HG02763 (cell line): ENCODE measurements around the gene STYK1.
"Not testable (repeated sequence)": the region's sequence is repeated elsewhere in the genome, so short reads cannot be mapped to it uniquely, and the experiment has no call there.

Source experiments
- ATAC-seq: cut with Tn5 transposase; IDR thresholded peaks from one replicate; pipeline ENCODE4 v1.9.1; 2021; ENCODE audit warnings: mild to moderate bottlenecking, moderate library complexity; ENCODE audit not compliant: unreplicated experiment

The STYK1 gene

DNA sequence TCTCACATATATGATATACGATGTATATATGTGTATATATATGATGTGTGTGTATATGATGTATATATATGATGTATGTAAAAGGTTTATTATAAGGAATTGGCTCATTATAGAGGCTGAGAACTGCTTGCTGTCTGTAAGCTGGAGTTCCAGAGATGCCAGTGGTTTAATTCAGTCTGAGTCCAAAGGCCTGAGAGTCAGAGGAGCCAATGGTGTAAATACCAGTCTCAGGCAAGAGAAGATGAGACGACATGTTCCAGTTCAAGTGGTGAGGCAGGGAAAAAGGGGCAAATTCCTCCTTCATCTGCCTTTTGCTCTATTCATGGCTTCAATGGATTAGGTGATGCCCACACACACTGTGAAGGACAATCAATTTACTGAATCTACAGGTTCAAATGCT, 17.1 kb upstream of the STYK1 start:
- ATAC-seq, result no peak

DNA sequence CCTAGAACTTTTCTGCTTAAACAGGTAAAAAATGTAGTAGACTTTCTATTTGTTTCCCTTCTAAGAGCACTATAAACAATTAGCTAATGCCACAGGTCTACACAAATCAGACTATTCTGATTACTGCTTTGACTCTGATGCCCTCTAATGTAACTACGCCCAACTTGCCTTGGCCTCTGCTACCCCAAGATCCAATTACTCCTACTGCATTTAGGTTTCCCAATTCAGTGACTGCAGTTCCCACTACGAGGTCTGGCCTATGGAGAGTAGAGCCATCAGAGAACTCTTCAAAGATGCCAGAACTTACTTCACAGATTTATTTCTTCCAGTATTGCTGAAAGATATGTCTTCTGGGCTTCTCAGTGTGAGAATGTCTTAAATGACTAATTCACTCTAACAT, 15.3 kb upstream of the STYK1 start:
- ATAC-seq, result no peak

DNA sequence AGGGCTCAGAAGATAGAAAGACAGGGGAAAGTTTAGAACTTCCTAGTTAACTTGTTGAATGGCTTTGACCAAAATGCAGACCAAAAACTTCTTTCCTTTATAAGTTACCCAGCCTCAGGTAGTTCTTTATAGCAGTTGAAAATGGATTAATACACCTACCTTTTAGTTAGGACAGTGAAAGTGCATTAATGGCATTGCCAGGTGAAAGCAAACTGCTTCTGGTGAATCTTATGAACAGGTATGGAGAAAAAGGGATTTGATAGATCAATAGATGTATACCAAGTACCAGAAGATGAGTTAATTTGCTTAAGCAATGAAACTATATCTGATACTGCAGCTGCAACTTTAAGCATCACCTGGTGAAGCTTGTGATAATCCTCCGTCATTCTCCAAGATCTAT, 14.2 kb upstream of the STYK1 start:
- ATAC-seq, result no peak

DNA sequence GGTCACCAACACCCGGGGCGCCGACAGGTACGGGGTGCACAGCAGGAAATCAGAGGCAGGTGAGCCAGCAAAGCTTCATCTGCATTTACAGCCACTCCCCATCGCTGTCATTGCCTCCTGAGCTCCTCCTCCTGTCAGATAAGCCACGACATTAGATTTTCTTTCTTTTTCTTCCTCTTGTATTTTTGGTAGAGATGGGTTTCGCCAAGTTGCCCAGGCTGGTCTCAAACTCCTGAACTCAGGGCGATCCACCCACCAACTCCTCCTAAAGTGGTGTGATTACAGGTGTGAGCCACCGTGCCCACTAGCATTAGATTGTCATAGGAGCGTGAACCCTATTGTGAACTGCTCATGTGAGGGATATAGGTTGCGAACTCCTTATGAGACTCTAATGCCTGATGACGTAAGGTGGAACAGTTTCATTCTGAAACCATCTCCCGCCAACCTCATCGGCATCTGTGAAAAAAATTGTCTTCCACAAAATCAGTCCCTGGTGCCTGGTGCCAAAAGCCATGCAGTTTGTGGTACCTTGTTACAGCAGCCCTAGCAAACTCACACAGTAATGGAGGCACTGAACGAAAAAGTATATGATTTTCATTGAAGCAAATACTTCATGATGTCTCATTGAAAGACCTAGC, 1.5 kb downstream of the STYK1 start:
- ATAC-seq, result no peak

DNA sequence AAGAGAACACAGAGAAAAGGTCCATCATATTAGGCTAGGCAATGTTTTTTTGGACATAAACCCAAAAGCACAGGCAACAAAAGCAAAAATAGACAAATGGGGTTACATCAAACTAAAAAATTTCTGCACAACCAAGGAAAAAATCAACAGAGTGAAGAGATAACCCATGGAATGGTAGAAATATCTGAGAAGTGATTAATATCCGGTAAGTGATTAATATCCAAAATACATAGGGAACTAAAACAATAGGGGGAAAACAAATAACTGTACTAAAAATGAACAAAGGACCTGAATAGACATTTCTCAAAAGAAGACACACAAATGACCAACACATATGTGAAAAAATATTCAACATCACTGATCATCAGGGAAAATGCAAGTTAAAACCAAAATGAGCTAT, 4.3 kb downstream of the STYK1 start:
- no peak for ATAC-seq

- ATAC-seq, result no peak
Measured at GRCh38 chr12:10668526-10668925, 5.3 kb downstream of the STYK1 start.

DNA sequence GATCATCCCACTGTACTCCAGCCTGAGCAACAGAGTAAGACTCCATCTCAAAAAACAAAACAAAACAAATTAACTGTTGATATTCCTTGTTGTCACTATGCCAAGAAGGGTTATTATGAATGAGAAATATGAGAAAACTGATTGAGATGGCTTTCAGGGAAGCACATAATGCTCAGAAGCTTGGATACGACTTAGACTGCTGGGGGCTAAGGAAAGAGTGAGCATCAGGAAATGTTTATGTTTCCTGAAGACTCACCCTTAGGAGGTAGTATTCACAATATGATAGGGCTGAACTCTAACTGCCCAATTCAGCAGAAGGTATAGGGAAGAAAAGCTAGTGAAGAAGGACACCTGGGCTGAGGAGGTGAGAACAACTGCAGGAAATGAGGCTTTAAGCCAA, 6.3 kb downstream of the STYK1 start:
- no peak for ATAC-seq

DNA sequence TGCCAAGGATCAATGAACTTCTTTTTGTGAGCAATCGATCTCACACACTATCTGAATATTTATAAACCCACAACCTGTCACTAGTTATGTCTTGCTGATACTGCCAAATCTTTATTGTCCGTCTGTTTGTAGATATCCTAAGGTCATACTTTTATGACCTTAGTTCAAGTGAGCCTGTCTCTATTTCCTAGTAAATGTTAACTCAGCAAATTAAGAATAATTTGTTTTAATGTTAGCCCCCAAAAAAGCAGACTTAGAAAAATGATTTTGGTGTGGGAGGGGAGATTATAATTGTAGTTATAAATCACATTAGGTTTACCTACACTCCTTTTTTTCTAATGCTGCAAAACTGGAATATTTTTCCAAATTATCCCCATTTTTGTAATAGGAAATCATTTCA, 9.4 kb downstream of the STYK1 start:
- no peak for ATAC-seq

- no peak for ATAC-seq
Measured at GRCh38 chr12:10663869-10664268, 10.0 kb downstream of the STYK1 start.

- no peak for ATAC-seq
Measured at GRCh38 chr12:10661338-10661737, 12.5 kb downstream of the STYK1 start.

DNA sequence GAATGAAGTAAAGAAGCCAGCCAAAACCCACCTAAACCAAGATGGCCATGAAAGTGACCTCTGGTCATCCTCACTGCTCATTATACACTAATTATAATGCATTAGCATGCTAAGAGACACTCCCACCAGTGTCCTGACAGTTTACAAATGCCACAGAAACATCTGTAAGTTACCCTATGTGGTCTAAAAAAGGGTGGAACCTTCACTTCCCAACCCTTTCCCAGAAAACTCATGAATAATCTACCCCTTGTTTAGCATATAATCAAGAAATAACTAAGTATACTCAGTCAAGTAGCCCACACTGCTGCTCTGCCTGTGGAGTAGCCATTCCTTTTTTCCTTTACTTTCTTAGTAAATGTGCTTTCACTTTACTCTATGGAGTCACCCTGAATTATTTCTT, 19.8 kb downstream of the STYK1 start:
- no peak for ATAC-seq

DNA sequence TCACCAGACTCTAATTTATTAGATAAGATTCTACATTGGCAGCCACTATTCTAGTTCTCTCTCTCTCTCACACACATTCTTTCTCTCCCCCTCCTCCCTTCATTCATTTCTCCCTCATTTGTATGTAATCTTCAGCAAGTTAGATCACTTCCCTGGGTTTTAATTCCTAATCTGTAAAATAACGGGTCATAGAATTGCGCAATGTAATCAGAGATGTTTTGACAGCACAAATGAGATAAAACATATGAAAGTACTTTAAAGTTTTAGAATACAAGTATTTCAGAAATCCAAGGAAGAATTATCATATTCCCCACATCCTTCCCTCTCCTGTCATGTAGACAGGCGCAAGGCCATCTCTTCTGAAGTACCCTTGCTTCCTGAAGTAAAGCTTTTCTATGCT, 21.7 kb downstream of the STYK1 start:
- no peak for ATAC-seq

GRCh38 chr12:10646576-10646975, 27.3 kb downstream of the STYK1 start:
- not testable (repeated sequence) for ATAC-seq

- ATAC-seq, result no peak
Measured at GRCh38 chr12:10645910-10646309, 27.9 kb downstream of the STYK1 start.

DNA sequence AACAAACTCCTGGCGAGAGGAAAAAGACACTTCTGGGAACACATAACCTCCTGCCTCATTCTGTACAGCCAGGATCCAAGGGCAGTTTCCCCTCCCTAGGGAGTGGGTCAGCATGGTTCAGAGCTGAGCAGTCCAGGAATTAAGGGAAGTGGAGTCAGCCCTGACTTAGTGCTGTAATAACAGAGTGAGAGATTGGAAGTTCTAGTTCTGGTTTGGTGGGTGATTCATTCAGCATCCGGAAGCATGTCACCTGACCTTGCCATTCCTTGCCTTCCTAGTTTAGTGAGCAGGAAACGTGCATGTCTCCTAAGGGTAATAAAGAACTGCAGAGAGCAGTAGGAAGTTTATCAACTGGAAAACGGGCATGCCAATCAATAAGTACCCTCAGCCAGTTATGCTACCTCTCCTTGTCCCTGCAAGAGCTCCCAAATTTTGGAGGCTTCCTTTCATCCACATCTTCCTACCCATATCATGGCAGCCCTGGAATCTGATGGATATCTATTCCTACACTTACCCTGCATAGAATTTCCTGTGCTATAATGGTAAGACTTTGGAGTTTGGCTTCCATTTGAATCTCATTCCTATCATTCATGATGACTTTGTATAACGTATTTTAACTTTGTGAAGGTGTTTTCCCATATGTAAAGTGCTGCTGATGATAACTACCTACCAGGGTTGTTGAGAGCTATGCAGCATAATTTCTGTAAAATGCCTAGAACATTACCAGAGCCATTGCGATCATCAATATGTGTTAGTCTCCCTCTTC, 31.9 kb downstream of the STYK1 start:
- ATAC-seq, result no peak

DNA sequence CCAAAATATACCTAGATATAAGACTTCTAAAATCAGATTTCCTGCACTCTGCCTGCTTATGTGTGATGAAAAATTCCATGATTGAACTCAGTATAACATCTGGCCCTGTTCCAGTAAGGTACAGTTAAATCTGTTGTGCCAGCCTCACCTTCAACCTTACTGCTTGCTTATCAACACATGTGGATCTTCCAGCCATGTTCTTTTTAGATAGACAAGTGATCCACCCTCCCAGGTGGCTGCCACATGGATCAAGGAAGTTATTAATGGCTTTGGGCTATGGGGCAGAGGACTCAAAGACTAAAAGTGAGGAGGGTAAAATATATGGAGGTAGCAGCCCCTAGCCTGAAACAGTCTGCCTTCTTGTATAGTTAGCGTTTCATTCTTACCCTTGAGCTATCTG, 35.1 kb downstream of the STYK1 start:
- no peak for ATAC-seq

DNA sequence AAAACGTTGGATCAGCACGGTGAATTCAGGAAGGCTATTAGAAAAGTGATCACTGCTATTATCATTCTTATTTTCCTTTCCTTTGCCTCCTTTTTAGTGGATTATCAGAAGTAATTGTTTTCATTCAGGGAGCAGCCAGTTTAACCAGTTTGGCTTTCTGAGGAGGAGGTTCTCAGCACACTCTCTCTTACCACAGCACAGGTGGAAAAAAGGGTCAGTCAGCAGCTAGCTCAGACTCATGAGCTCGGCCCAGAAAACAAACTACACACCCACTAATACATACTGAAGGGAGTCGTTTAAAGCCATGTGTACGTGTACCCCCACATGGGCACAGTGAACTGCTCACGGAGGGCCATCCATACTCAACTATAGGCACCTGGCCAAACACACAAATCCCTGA, 37.2 kb downstream of the STYK1 start:
- ATAC-seq, result no peak

- ATAC-seq, result no peak
Measured at GRCh38 chr12:10636124-10636523, 37.7 kb downstream of the STYK1 start.

DNA sequence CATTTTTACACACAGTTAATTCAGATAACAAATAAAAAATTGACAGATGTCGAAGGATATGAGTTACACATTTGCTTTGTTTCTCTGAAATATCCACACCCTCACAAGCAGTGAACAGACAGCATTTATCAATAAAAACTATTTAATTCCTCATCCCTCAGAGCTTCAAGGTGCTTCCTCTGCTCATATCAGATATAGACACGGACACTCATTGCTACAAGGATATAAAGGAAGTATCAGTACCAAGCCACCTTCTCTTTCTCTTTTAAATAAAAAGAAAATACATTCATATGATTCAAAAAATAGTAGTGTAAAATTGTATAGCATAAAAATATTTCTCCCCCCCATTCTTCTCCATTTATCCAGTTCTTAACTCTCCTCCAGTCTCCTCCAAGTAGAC, 38.5 kb downstream of the STYK1 start:
- no peak for ATAC-seq

DNA sequence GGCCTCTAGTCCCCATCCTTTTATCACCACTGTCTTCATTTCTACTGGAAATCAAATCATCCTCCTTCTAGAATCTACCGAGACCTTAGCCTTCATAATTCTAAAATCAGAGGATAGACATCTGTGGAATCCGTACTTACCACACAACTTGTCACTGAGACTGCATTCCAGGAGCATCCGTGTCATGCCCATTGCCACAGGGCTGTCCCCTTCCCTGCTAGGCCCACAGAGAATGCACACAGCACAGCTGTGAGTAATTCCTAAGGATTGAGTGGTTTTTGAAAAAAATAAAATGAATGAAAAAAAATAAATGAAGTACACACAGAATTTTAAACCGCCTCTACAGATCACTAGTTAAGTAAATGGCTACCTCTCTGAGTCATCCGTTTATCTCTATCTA, 39.4 kb downstream of the STYK1 start:
- no peak for ATAC-seq

DNA sequence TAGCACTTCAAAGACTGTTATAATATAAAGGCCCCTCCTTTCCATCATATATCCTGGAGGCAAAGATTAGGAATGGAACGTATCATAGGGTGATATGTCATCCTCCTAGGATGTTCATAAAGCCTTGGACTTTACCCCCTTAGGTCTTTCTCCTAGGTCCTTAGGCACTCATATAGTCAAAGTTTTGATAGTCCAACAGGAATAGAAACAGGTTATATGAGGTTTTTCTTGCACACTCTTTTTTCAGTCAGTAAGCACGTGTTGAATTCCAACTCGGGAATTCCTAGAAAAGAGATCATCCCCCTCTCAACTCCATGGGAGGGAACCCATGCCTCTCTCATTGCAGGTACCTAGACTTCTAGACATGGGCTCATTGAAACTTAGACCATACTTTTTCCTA, 40.3 kb downstream of the STYK1 start:
- no peak for ATAC-seq

DNA sequence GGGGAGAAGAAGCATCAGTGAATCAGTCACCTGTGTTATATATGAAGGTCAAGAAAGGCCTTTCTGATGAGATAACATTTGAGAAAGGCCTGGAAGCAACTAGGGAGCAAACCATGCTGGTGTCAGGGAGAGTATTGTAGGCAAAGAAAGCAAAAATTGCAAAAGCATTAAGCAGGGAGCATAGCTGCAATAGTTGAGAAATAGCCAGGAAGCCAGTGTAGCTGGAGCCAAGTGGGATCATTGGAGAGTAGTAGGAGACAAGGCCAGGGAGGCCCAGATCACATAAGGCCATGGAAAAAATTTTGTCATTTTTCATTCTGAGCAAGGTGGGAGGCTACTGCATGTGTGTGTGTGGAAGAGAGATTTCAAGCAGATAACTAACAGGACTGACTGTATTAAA, 41.6 kb downstream of the STYK1 start:
- no peak for ATAC-seq

DNA sequence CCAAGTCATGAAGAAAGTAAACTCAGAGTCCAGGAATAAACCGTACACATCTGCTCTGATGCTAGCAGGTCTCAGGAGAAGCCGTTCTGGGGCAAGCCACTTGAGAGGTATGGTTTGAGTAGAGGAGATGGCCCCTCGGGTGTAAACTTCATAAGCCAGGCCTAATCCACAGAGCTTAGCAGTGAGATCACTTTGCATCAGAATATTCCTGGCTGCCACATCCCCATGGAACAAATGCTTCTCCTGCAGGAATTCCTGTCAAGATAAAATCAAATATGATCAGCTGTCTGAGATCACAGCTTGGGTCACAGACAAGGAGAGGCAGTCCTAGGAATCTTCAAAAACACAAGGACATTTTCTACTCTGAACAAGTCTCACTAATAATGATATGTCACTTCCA, 49.2 kb downstream of the STYK1 start:
- no peak for ATAC-seq
